HG02870 (cell line): ENCODE data around the gene ATG16L2.
A peak's percentile ranks its signal among the peaks of the same experiment; 100 is the strongest.

Experiments used
- ATAC-seq: cut with Tn5 transposase; IDR thresholded peaks from one replicate; pipeline ENCODE4 v1.9.1; 2021; ENCODE audit warnings: mild to moderate bottlenecking, moderate library complexity; ENCODE audit not compliant: unreplicated experiment

The ATG16L2 gene

DNA sequence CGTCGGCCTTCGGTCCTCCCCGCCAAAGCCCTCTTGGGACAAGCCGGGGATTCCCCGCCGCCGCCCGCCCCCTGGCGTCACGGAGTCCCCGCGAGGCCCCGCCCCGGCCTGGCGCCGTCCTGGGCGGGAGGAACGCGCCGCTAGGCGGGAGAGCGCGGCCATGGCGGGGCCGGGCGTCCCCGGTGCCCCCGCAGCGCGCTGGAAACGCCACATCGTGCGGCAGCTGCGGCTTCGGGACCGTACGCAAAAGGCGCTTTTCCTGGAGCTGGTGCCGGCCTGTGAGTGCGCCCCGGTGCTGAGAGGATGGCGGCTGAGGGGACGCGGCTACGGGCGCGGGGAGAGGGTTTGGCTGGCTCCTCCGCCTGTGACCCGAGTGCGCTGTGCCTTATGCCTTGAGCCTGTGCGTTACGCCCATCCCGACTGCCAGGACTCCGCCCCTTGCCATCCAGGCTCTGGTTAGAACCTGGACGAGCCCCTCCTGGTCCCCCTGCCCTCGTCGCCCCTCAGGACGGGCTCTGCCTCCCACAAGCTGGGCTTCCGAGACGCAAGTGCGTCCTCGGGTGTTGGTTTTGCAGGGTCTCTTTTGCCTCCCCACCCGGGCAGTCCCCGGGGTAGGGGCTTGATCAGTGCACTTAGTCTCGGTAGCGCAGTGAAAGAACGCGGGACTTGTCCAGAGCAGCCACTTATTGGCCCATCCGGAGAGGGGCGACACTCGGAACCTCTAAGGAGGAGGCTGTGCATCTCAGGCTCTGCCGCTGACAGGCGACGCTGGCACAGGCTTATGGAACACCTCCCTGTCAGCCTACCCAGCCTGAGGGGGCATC lies at the start of gene ATG16L2:
TSS of gene ATG16L2 (plus strand) at position 126 of the 824 bp plus-strand sequence. CDS start at position 161, 35 bp downstream.
- peak; percentile 50 for ATAC-seq

DNA sequence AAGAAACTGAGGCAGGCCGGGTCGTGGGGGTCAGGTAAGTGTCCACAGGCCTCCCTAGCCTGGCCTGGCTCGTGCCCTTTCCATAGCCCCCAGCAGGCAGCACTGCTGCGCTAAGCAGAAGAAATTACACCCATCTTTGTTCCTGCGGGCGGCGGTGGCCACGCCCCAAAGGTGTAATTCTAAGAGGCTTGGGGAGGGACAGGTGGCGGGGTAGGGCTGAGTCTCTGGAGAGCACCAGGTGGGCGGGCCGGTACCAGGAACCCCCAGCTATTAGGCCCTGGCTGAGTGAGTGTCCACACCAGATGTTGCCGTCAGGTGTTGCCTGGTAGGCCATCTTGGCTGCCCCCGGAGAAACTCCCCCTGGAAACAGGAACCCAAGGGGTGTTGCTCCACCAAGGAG lies 49.7 kb upstream of the ATG16L2 start:
- no peak for ATAC-seq

GRCh38 chr11:72766152-72766902 lies 47.9 kb upstream of the ATG16L2 start:
- no peak for ATAC-seq

DNA sequence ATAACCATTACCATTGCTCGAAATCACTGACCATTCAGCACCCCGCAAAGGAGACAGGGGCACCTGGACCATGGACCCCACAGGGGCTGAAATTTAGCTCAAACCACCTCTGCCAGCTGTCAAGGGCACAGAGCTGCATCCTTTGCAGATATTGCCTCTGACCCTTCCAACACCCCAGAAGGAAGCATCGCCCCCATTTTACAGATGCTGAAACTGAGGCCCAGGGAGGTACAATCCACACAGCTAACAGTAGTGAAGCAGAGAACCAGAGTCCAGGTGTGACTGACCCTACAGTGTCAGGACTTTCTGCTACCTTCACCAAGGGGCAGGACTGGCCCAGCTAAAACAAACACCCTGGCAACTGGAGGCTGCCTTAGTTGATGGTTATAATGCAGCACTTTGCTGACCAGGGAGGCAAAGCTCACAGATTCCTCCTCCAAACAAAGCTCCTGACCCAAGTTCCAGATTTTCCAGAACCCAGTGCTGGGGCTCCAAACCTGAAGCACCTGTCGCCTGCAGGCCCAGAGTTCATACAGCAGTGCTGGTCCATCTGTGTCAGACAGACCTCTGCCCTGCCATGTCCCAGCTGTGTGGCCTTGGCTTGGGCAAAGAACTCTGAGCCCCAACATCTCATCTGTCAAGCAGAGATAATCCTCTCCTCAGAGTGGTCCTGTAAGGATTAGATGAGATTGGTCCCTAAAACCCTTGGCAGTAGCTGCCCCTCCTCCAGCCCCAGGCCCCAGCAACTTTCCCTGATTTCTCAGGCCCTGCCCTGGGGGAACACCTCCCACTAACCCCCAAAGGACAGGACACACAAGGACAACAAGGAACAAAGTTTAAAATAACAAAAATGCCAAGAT lies 46.8 kb upstream of the ATG16L2 start:
- no peak for ATAC-seq

GRCh38 chr11:72768581-72768980 lies 45.6 kb upstream of the ATG16L2 start:
- no peak for ATAC-seq

GRCh38 chr11:72769680-72770079 lies 44.5 kb upstream of the ATG16L2 start:
- no peak for ATAC-seq

DNA sequence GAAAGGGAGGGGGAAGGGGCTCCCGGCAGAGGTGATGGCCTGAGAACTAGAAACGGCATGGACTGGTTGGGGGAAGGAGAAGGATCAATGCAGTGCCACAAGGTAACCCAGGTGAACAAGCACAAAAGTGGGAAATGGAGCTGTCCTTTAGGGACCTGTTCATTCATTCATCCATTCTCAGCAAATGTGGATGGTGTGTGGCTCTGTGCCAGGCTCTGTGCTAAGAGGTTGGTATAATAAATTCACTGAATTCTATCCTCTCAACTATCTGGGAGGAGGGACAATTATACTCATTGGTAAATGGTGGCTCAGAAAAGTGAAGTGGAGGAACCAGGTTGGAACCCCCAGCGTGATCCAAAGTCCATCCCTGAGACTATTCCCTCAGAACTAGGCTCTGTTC lies 43.4 kb upstream of the ATG16L2 start:
- no peak for ATAC-seq

- no peak for ATAC-seq
Observed at GRCh38 chr11:72771507-72771906, 42.7 kb upstream of the ATG16L2 start.

GRCh38 chr11:72772059-72772458 lies 42.2 kb upstream of the ATG16L2 start:
- ATAC-seq = no peak

DNA sequence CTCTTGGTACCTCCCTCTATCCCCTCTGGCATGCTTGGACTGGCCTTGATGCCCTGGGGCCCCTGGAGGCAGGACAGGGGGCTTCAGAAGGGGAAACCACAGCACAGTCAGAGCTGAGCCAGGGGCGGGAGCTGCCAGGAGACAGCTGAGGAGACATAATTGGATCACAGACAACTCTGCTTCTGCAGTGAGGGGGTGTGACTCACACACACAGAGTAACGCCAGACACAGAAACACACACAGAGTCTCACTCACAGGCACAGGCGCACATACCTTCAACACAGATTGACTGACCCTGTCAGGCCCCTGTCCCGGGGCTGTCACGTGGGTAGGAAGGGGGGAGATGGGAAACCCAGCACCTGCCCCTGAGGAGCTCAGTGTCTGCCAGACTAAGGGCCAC lies 40.9 kb upstream of the ATG16L2 start:
- ATAC-seq = no peak

DNA sequence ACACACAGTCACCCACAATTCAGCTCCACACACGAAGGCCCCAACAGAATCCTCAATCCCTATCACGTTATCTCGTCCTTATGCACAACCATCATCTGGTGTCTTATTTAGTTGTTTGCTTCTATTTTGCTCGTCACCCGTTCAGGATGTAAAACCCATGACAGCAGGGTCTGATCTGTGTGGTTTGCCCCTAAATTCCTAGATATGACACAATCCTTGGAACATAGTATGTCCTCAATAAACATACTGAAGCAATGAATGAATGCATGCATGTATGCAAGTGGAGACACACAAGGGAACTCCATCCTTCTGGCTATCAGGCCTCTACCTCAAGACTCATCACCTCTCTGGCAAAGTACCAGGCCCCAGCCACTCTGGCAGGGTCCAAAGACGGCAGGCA lies 40.5 kb upstream of the ATG16L2 start:
- ATAC-seq = no peak

- no peak for ATAC-seq
Observed at GRCh38 chr11:72774499-72774898, 39.7 kb upstream of the ATG16L2 start.

GRCh38 chr11:72775288-72776110 lies 38.7 kb upstream of the ATG16L2 start:
- no peak for ATAC-seq

DNA sequence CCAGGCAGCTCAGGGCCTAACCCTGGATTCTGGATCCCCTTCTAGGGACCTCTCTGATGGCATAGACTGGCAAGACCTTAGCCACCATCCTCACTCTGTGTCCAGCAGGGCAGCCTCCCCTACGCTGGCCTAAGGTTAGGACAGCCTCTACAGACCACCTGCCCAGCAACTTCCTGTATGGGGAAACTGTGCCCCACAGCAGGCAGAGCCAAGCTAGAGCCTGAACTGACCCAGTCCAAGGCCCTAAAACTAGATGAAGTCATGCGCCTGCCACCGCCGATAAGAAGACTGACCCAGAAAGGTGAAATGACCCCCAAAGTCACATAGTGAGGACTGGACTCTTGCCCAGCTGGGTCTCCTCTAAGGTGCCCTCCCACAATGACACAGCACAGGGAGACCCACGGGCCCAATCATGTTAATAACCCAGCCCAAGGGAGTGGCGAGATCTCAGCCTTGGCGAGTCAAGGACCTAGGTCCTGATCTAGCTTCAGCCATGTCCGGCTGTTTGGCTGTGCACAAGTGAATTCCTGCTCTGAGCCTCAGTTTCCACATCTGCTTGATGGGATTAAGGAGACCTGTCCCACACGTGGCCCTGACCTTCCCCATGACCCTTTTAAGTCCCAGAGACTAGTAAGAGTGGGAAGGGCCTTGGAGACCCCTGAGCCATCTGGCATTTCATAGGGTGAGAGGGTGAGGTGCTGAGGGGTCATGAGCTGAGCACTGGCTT lies 37.9 kb upstream of the ATG16L2 start:
- no peak for ATAC-seq

GRCh38 chr11:72776844-72777754 lies 37.1 kb upstream of the ATG16L2 start:
- no peak for ATAC-seq

GRCh38 chr11:72777755-72778278 lies 36.4 kb upstream of the ATG16L2 start:
- no peak for ATAC-seq

GRCh38 chr11:72778535-72779494 lies 35.4 kb upstream of the ATG16L2 start:
- no peak for ATAC-seq
